ENCODE results near the gene GGCX.
"Not testable (repeated sequence)": the region's sequence is repeated elsewhere in the genome, so short reads cannot be mapped to it uniquely, and the experiment has no call there.

GGCX gene

GRCh38 chr2:85564144-85564563, 2.9 kb upstream of the GGCX start:
- no peak for DNase-seq

- DNase-seq, result peak in 1 of 2 experiments; percentile 51
These were observed 447 bp downstream of the GGCX start for GRCh38 chr2:85560812-85561279.

GRCh38 chr2:85560403-85560726, 928 bp downstream of the GGCX start:
- DNase-seq, result not testable (repeated sequence)

DNA sequence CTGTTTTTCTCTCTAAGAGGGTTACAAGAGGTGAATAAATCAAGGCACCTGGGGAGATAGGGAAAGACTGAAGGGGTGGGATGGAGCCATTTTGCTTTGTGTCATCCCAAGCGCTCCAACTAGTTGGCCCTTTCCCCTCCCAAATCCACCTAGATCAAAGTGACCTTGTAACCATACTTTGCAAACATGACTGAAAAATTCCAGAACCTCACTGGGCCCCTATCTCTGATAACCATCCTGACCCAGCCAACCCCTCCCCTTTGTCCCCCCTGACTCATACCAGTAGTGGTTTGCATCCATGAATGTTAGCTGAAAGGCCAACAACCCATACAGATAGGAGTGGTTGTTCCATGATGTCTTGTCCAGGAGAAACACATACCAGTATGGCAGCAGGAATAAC, 3.1 kb downstream of the GGCX start:
- no peak for DNase-seq

- DNase-seq, result no peak
These were observed 4.2 kb downstream of the GGCX start for GRCh38 chr2:85557130-85557529.

- no peak for DNase-seq
These were observed 6.2 kb downstream of the GGCX start for GRCh38 chr2:85554980-85555612.

DNA sequence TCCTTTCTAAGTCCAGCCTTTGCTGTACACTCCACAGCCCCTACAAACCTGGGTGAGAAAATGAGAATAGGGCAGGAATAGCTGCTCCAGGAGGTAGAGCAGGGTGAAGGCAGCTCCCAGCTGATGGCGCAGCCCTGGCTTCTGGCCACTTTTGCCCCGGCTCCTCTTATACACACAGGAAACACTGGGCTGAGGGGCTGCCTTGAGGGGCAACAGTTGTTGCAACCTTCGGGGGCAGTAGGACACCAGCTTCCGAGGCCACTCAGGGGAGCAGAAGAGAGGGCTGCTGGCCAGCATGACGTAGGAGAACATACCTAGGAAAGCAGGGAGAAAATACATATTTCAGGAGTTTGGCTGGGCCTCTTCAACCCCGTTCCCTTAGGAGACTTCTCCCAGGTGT, 8.1 kb downstream of the GGCX start:
- DNase-seq, result no peak

GRCh38 chr2:85551698-85552678, 9.3 kb downstream of the GGCX start:
- DNase-seq, result peak; percentile 78 to 84

- no peak for DNase-seq
These were observed 10.8 kb downstream of the GGCX start for GRCh38 chr2:85550486-85550885.

- no peak for DNase-seq
These were observed 11.5 kb downstream of the GGCX start for GRCh38 chr2:85549826-85550225.

DNA sequence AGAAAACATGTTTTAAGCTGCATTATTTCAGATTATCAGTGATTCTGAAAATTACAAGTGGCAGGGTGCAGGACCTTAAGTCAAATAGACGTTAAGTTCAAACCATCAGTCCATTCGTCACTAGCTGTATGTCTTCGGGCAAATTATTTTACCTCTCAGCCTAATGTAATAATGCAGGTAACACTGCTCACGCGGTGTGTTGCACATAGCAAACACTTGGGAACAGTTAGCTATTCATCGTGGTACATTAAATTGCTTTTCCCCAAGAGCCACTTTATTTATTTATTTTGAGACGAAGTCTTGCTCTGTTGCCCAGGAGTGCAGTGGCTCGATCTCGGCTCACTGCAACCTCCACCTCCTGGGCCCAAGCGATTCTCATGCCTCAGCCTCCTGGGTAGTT, 12.2 kb downstream of the GGCX start:
- no peak for DNase-seq

GRCh38 chr2:85548608-85548900, 12.7 kb downstream of the GGCX start:
- no peak for DNase-seq

- no peak for DNase-seq
These were observed 13.3 kb downstream of the GGCX start for GRCh38 chr2:85547859-85548607.

DNA sequence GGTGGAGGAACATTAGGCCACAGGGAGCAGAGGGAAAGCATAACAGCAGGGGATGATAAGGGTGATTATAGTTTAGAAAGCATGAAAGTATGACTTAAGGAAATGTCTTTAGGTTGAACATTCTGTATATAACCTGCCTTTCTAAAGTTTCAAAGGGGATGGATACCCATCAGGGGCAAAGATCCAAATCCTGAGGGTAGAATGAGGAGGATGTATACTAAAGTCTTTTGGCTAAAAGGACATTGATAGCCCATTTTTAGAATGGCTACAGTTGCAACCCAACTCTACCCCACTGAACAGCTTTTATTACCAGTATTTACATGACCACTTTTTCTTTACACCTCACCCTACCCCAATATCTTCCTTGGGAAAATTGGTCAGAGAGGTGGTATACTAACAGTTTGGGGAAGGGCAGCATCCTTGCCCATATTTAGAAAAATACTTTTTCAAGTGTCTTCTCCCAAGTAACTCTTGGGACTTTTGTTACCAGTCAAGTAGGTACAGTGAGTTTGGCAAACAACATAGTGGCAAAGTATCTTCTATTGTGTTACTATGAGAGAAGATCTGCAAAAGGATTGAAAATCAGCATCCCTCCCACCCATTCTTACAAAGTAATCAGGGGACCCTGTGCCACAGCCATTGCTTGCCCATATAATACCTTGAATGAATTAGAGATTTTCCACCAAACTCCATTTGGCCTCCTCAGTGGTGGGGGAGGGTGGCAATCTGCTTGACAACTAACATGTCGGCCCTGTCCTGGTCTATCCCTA, 14.0 kb downstream of the GGCX start:
- no peak for DNase-seq

GRCh38 chr2:85545780-85546240, 15.5 kb downstream of the GGCX start:
- no peak for DNase-seq

- not testable (repeated sequence) for DNase-seq
These were observed 16.1 kb downstream of the GGCX start for GRCh38 chr2:85544915-85545779.

DNA sequence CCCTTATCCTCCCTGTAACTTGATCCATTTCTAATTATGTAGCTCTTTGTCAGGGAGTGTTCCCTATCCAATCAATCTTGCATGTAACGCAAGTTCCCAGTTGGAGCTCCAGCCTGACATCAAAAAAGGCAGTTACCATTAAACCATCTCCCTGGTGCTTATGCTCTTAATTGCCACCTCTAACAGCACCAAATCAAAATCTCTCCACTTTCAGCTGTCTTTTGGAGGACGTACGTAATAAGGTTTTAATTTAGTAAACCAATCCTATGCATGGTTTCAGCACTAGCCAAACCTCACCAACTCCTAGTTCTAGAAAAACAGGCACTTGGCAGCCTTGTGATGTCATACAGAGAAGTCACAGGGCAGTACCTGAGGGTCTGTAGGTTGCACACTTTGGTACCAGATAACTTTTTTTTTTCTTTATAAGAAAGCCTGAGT, 17.0 kb downstream of the GGCX start:
- DNase-seq, result not testable (repeated sequence)

GRCh38 chr2:85542777-85543176, 18.5 kb downstream of the GGCX start:
- DNase-seq, result no peak

DNA sequence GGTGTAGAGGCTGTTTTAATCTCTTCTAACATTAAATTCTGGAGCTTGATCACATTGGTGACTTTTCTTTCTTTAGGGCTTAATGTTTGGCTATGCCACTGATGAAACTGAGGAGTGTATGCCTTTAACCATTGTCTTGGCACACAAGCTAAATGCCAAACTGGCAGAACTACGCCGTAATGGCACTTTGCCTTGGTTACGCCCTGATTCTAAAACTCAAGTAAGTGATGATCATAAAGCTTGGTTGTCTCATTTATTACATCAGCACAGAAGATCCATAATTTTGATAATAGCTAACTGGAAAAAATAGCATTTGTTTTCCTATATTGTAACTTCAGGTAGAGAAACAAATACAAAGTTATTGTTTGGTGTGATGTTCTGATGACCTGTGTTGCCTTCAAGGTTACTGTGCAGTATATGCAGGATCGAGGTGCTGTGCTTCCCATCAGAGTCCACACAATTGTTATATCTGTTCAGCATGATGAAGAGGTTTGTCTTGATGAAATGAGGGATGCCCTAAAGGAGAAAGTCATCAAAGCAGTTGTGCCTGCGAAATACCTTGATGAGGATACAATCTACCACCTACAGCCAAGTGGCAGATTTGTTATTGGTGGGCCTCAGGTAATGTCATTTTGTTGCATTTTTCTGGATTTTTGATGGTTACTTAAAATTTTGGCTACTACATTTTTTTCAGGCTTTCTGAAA, 19.4 kb downstream of the GGCX start:
- no peak for DNase-seq

GRCh38 chr2:85541262-85541661, 20.0 kb downstream of the GGCX start:
- DNase-seq, result no peak

DNA sequence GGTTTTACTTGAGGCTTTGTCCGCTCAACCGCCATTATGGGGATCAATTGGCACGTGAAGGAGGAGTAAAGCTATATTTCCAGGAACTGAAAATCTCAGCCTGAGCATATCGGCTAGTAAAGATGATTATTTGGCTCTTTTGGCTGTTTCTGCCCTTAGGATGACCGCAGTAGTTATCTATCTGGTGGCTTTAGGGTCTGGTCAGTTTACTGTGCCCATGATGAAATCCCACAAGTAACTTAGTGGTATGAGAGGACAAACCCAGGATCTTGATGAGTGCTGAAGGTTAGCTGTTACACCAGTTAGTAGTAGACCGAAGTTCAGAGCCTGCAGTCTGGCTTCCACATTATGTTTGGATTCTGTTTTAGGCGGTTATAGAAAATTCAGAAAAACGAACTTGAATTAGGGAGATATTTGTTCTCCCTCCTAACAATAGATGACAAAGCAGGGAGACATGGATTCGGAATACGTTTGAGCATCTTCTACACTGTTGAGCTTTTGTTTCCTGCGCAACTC, 21.1 kb downstream of the GGCX start:
- DNase-seq, result no peak
